ENCODE measurements around the gene HTT. TPM values are rescaled to one million over a fixed set of nuclear protein-coding genes. Genes with fewer than 3 reads are reported as not detected.

The HTT gene
- total RNA-seq, 1 experiment from 2014 or later, result 37.4 TPM

DNA sequence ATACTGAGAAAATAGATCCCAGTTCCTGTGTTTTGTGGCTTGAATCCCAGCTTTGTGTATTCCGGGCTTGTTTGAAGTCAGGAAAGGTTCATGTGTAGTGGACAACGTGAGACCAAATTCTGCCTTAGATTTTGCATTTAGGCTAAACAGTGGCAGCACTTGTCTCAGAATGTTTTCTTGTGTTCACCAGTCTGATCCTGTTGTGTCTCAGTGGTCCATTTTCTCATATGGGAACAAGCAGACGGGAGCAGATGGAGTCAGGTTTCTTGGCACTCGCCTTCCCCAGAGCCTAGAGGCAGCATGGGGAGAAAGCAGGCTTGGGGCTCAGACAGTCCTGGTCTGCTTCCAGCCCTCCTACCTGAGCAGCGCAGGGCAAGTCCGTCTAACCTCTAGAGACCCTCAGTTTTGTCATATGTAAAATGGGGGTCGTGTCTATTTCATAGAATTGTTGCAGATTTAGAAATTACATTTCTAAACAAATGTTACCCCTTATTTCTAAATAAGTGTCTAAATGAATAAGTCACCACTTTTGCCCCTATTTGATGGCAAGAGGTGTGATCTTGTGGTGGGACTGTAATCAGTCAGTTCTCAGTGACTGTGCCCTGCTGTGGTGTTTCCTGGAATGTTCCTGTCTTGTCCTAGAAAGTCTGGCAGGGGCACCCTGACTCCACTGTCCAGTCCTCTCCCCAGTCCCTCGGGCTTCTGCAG, 146.1 kb downstream of the HTT start (continued):
- TF ChIP-seq ELF1 (IDR thresholded peaks at IDR 0.05; ENCODE audit: borderline replicate concordance, low read depth), result no peak
- TF ChIP-seq CBX3 (IDR thresholded peaks at IDR 0.05; ENCODE audit: low read depth), result no peak

GRCh38 chr4:3221184-3221494, 146.7 kb downstream of the HTT start:
- POLR2A ChIA-PET, result no interaction called here
- RAD21 ChIA-PET (ENCODE audit: low non-redundant PET in 1 of 2, low total read pairs in 2 of 2, uncharacterized antibody in 2 of 2, unreplicated experiment in 2 of 2), result no interaction called here
- Histone ChIP-seq H3K9me3 (ENCODE audit: control insufficient read depth in 1 of 2, insufficient read depth in 1 of 2, low read depth in 1 of 2, low read length in 2 of 2) (no peaks in the 10 kb centered on the region), H4K20me1 (ENCODE audit: insufficient read depth) (no peaks in the 10 kb centered on the region), H3K4me2 (ENCODE audit: low read length) (no peak overlapping the region), H3K4me1 (ENCODE audit: control insufficient read depth in 1 of 2, insufficient read depth in 2 of 2, low read length in 2 of 2) (no peaks in the 10 kb centered on the region), H3K9ac (ENCODE audit: low read length) (no peak overlapping the region), H3K27me3 (ENCODE audit: insufficient read depth, low read length) (no peaks in the 10 kb centered on the region), H2AFZ (ENCODE audit: low read depth, low read length, poor library complexity, severe bottlenecking) (no peak overlapping the region), H3K79me2 (ENCODE audit: insufficient read depth, low read length) (no peaks in the 10 kb centered on the region), H3K9me2 (ENCODE audit: insufficient read depth) (no peaks in the 10 kb centered on the region), H3K36me3 (ENCODE audit: control insufficient read depth in 1 of 2, insufficient read depth in 2 of 2, low read length in 2 of 2) (peaks cover 0 to 14% of the 10 kb centered on the region in 2 experiments; a peak in 2 of 4 replicates), H3K27ac (ENCODE audit: low read depth, low read length) (no peak overlapping the region), H3K4me3 (replicated peaks in 1 of 2; ENCODE audit: low read depth in 1 of 2, low read length in 2 of 2) (no peak overlapping the region)
- DNase-seq (ENCODE audit: low read depth, low spot score) (no peak), ATAC-seq (no peak)
- no TSS peak for BruUV-seq (replicated peaks)
- CTCF ChIA-PET, result no interaction called here
- intact Hi-C loops (cut with micrococcal nuclease), result no loop called here
- TF ChIP-seq EZH2phosphoT487 (IDR thresholded peaks at IDR 0.05; ENCODE audit: borderline replicate concordance) (no peak), SP1 (IDR thresholded peaks at IDR 0.05; ENCODE audit: low read depth) (no peak), YY1 (IDR thresholded peaks at IDR 0.05; ENCODE audit: extremely low read depth, insufficient replicate concordance, low read depth, low read length) (no peak), SIN3A (IDR thresholded peaks at IDR 0.05; ENCODE audit: low read depth) (no peak), MAX (IDR thresholded peaks at IDR 0.05) (no peak), ZFX (IDR thresholded peaks at IDR 0.05) (no peak), CTCF (IDR thresholded peaks at IDR 0.05 in 2 of 3, conservative IDR thresholded peaks at IDR 0.05 in 1 of 3; ENCODE audit: borderline replicate concordance in 1 of 3, insufficient read depth in 1 of 3, low read depth in 2 of 3, low read length in 2 of 3) (no peak), ELF1 (IDR thresholded peaks at IDR 0.05; ENCODE audit: borderline replicate concordance, low read depth) (no peak), POLR2AphosphoS5 (IDR thresholded peaks at IDR 0.05; ENCODE audit: low read depth, low read length) (no peak), SRF (IDR thresholded peaks at IDR 0.05; ENCODE audit: low read depth) (no peak), JUND (IDR thresholded peaks at IDR 0.05) (no peak), REST (IDR thresholded peaks at IDR 0.05; ENCODE audit: low read depth) (no peak), EGR1 (IDR thresholded peaks at IDR 0.05; ENCODE audit: low read depth) (no peak), RAD21 (IDR thresholded peaks at IDR 0.05; ENCODE audit: low read depth) (no peak), TCF7L2 (IDR thresholded peaks at IDR 0.05; ENCODE audit: borderline replicate concordance, extremely low read depth, insufficient read depth, insufficient read length) (no peak), ZNF274 (IDR thresholded peaks at IDR 0.05; ENCODE audit: low read depth, low read length) (no peak), CBX3 (IDR thresholded peaks at IDR 0.05; ENCODE audit: low read depth) (no peak)
- TF ChIP-seq, protein P1, sequence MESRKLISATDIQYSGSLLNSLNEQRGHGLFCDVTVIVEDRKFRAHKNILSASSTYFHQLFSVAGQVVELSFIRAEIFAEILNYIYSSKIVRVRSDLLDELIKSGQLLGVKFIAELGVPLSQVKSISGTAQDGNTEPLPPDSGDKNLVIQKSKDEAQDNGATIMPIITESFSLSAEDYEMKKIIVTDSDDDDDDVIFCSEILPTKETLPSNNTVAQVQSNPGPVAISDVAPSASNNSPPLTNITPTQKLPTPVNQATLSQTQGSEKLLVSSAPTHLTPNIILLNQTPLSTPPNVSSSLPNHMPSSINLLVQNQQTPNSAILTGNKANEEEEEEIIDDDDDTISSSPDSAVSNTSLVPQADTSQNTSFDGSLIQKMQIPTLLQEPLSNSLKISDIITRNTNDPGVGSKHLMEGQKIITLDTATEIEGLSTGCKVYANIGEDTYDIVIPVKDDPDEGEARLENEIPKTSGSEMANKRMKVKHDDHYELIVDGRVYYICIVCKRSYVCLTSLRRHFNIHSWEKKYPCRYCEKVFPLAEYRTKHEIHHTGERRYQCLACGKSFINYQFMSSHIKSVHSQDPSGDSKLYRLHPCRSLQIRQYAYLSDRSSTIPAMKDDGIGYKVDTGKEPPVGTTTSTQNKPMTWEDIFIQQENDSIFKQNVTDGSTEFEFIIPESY (IDR thresholded peaks at IDR 0.05; ENCODE audit: extremely low read depth, insufficient replicate concordance, low read length), result no peak
